PC-3 (cell line): ENCODE results near the gene CDC37L1.

Experiments
- EZH2 ChIP-seq: fragments of 300-600 bp; sonication (generic); IDR thresholded peaks from one replicate; pipeline ENCODE4 v1.6.1; 2017; ENCODE audit warnings: antibody characterized with exemption, mild to moderate bottlenecking, low read length; ENCODE audit not compliant: unreplicated experiment
- EZH2phosphoT487 ChIP-seq: fragments of 300-600 bp; sonication (generic); IDR thresholded peaks from 2 replicates; pipeline ENCODE4 v1.6.1; 2018; ENCODE audit warnings: mild to moderate bottlenecking, antibody characterized with exemption, low read length, borderline replicate concordance
- TF ChIP-seq, protein P1 (sequence below): fragments of 300-600 bp; sonication (generic); conservative IDR thresholded peaks from 2 replicates; pipeline ENCODE4 v1.5.1; 2017; ENCODE audit warnings: antibody characterized with exemption, low read depth, mild to moderate bottlenecking, low read length

DNA sequence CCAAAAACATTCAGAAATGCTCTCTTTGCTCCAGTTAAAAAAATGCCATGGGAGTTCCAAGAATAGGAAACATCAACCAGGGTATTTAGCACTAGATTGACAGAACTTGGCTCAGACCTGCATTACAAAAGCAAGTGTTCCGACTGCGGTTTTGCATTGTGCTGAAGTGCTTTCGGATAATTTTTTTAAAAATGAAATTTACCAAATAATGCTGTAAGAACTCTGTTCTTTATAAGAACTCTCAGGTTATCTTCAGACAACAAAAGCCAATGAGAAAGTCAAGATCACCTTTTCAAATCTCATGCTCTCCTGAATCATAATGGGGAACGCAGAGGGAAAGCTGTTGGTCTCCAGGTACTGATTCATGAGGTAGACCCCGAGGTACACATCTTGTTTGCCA lies 17.8 kb upstream of the CDC37L1 start:
- TF ChIP-seq EZH2phosphoT487 (no peak), EZH2 (no peak)
- TF ChIP-seq, protein P1, sequence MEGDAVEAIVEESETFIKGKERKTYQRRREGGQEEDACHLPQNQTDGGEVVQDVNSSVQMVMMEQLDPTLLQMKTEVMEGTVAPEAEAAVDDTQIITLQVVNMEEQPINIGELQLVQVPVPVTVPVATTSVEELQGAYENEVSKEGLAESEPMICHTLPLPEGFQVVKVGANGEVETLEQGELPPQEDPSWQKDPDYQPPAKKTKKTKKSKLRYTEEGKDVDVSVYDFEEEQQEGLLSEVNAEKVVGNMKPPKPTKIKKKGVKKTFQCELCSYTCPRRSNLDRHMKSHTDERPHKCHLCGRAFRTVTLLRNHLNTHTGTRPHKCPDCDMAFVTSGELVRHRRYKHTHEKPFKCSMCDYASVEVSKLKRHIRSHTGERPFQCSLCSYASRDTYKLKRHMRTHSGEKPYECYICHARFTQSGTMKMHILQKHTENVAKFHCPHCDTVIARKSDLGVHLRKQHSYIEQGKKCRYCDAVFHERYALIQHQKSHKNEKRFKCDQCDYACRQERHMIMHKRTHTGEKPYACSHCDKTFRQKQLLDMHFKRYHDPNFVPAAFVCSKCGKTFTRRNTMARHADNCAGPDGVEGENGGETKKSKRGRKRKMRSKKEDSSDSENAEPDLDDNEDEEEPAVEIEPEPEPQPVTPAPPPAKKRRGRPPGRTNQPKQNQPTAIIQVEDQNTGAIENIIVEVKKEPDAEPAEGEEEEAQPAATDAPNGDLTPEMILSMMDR: no peak
